GM19099 (cell line): Measurements from ENCODE around the gene UBALD2.

ENCODE experiments used
- POLR2A ChIP-seq: IDR thresholded peaks from 3 replicates; pipeline ENCODE4 v1.6.1; 2011; ENCODE audit warnings: low read depth; ENCODE audit not compliant: insufficient read length; ENCODE audit errors: extremely low read depth

The UBALD2 gene

GRCh38 chr17:76271669-76272540 is 6.8 kb downstream of the UBALD2 start:
- peak; percentile 82 for TF ChIP-seq POLR2A

- TF ChIP-seq POLR2A = peak; percentile 12
These were observed 7.6 kb downstream of the UBALD2 start for GRCh38 chr17:76272541-76273444.

GRCh38 chr17:76273445-76274111 is 8.4 kb downstream of the UBALD2 start:
- TF ChIP-seq POLR2A = no peak

- no peak for TF ChIP-seq POLR2A
These were observed 9.2 kb downstream of the UBALD2 start for GRCh38 chr17:76274112-76274956.

- TF ChIP-seq POLR2A = no peak
These were observed 10.4 kb downstream of the UBALD2 start for GRCh38 chr17:76275382-76276068.

GRCh38 chr17:76276069-76276431 is 10.9 kb downstream of the UBALD2 start:
- no peak for TF ChIP-seq POLR2A

GRCh38 chr17:76276461-76277299 is 11.5 kb downstream of the UBALD2 start:
- TF ChIP-seq POLR2A = no peak

- TF ChIP-seq POLR2A = no peak
These were observed 12.4 kb downstream of the UBALD2 start for GRCh38 chr17:76277300-76278267.

- no peak for TF ChIP-seq POLR2A
These were observed 13.2 kb downstream of the UBALD2 start for GRCh38 chr17:76278268-76278908.

GRCh38 chr17:76278952-76279741 is 14.0 kb downstream of the UBALD2 start:
- no peak for TF ChIP-seq POLR2A
